HepG2 (cell line): ENCODE measurements around the gene INSR. TPM values are rescaled to one million over a fixed set of nuclear protein-coding genes. Genes with fewer than 3 reads are reported as not detected.

ENCODE experiments used
- ELF1 ChIP-seq: sonication (generic); formaldehyde crosslinking; IDR thresholded peaks from 2 replicates; pipeline ENCODE4 v1.4.0; 2020; ENCODE audit warnings: missing genetic modification reagents
- MEIS1 ChIP-seq: sonication (generic); formaldehyde crosslinking; IDR thresholded peaks from 2 replicates; pipeline ENCODE4 v1.9.0; 2021; ENCODE audit warnings: mild to moderate bottlenecking, missing genetic modification reagents, moderate library complexity, borderline replicate concordance
- NR2C2 ChIP-seq: sonication (generic); formaldehyde crosslinking; IDR thresholded peaks from 2 replicates; pipeline ENCODE4 v1.4.0; 2020; ENCODE audit warnings: missing genetic modification reagents, mild to moderate bottlenecking, moderate library complexity, borderline replicate concordance
- SOX5 ChIP-seq: IDR thresholded peaks from 2 replicates; pipeline ENCODE4 v1.6.1; 2016; ENCODE audit warnings: borderline replicate concordance
- SP140L ChIP-seq: sonication (generic); formaldehyde crosslinking; IDR thresholded peaks from 2 replicates; pipeline ENCODE4 v1.4.0; 2020; ENCODE audit warnings: missing genetic modification reagents, borderline replicate concordance
- TAF1 ChIP-seq: sonication (generic); formaldehyde crosslinking; IDR thresholded peaks from 2 replicates; pipeline ENCODE4 v1.4.0; 2020; ENCODE audit warnings: missing genetic modification reagents
- ZNF296 ChIP-seq: sonication (generic); formaldehyde crosslinking; conservative IDR thresholded peaks from 2 replicates; pipeline ENCODE4 v1.5.0; 2020; ENCODE audit warnings: mild to moderate bottlenecking, missing genetic modification reagents
- ZNF337 ChIP-seq: sonication (generic); formaldehyde crosslinking; IDR thresholded peaks from 2 replicates; pipeline ENCODE4 v1.5.1; 2020; ENCODE audit warnings: missing genetic modification reagents, low read depth, mild to moderate bottlenecking, borderline replicate concordance
- ZNF33B ChIP-seq: sonication (generic); formaldehyde crosslinking; IDR thresholded peaks from 2 replicates; pipeline ENCODE4 v1.5.1; 2020; ENCODE audit warnings: mild to moderate bottlenecking, missing genetic modification reagents
- ZNF34 ChIP-seq: sonication (generic); formaldehyde crosslinking; IDR thresholded peaks from 2 replicates; pipeline ENCODE4 v1.4.0; 2020; ENCODE audit warnings: mild to moderate bottlenecking, missing genetic modification reagents, borderline replicate concordance
- ZNF432 ChIP-seq: sonication (generic); formaldehyde crosslinking; IDR thresholded peaks from 2 replicates; pipeline ENCODE4 v1.5.0; 2020; ENCODE audit warnings: missing genetic modification reagents, mild to moderate bottlenecking, borderline replicate concordance
- ZNF546 ChIP-seq: sonication (generic); formaldehyde crosslinking; conservative IDR thresholded peaks from 2 replicates; pipeline ENCODE4 v1.8.1; 2023; ENCODE audit warnings: mild to moderate bottlenecking, missing genetic modification reagents
- ZNF552 ChIP-seq: sonication (generic); formaldehyde crosslinking; IDR thresholded peaks from 2 replicates; pipeline ENCODE4 v1.9.0; 2022; ENCODE audit warnings: missing genetic modification reagents, mild to moderate bottlenecking, borderline replicate concordance
- ZNF572 ChIP-seq: sonication (generic); formaldehyde crosslinking; IDR thresholded peaks from 2 replicates; pipeline ENCODE4 v1.5.1; 2020; ENCODE audit warnings: mild to moderate bottlenecking, missing genetic modification reagents
- polyA plus RNA-seq, 8 experiments: library from polyadenylated mRNA; depleted of rRNA in 3 of 8; stranded (reverse) in 7 of 8; unstranded in 1 of 8; fragments of >200 nt; fragmentation: Illumina TruSeq in 4 of 8; extraction: Trizol in 4 of 8; gene quantifications; 2 replicates each; pipeline versions ENCODE4 v1.2.1 to v1.2.3, GENCODE V29; 2011 to 2016; ENCODE audit warnings: low read depth in 4 of 8, missing spikeins in 1 of 8, mixed read lengths in 1 of 8; ENCODE audit not compliant: insufficient read depth in 1 of 8
- total RNA-seq, 5 experiments: library from RNA; depleted of rRNA; stranded (reverse); fragments of >200 nt; fragmentation: Illumina TruSeq; extraction: Trizol; gene quantifications; 2 replicates each; pipeline ENCODE4 v1.2.3, GENCODE V29; 2016; ENCODE audit warnings: low read depth in 1 of 5
- TF ChIP-seq, protein P1 (sequence below), 2 experiments: sonication (generic) in 1 of 2; formaldehyde crosslinking in 1 of 2; IDR thresholded peaks; 2 replicates each; pipeline versions ENCODE4 v1.4.0 to v1.6.1; 2018 to 2020; ENCODE audit warnings: missing genetic modification reagents in 2 of 2, borderline replicate concordance in 1 of 2, low read depth in 1 of 2, mild to moderate bottlenecking in 1 of 2, missing biosample characterization in 1 of 2
- TF ChIP-seq, protein P2 (sequence below): sonication (generic); formaldehyde crosslinking; IDR thresholded peaks from 2 replicates; pipeline ENCODE4 v1.5.1; 2020; ENCODE audit warnings: missing genetic modification reagents, mild to moderate bottlenecking, borderline replicate concordance
- TF ChIP-seq, protein P3 (sequence below): sonication (generic); formaldehyde crosslinking; IDR thresholded peaks from 2 replicates; pipeline ENCODE4 v1.5.1; 2020; ENCODE audit warnings: mild to moderate bottlenecking, missing genetic modification reagents, borderline replicate concordance
- TF ChIP-seq, protein P4 (sequence below): sonication (generic); formaldehyde crosslinking; IDR thresholded peaks from 2 replicates; pipeline ENCODE4 v1.4.0; 2020; ENCODE audit warnings: mild to moderate bottlenecking, missing genetic modification reagents

INSR gene
- total and polyA plus RNA-seq, 2 of the 13 experiments (the other 11 are each of a cell fraction or from before 2014, with no cell fraction given), result 24.2 to 29.8 TPM

DNA sequence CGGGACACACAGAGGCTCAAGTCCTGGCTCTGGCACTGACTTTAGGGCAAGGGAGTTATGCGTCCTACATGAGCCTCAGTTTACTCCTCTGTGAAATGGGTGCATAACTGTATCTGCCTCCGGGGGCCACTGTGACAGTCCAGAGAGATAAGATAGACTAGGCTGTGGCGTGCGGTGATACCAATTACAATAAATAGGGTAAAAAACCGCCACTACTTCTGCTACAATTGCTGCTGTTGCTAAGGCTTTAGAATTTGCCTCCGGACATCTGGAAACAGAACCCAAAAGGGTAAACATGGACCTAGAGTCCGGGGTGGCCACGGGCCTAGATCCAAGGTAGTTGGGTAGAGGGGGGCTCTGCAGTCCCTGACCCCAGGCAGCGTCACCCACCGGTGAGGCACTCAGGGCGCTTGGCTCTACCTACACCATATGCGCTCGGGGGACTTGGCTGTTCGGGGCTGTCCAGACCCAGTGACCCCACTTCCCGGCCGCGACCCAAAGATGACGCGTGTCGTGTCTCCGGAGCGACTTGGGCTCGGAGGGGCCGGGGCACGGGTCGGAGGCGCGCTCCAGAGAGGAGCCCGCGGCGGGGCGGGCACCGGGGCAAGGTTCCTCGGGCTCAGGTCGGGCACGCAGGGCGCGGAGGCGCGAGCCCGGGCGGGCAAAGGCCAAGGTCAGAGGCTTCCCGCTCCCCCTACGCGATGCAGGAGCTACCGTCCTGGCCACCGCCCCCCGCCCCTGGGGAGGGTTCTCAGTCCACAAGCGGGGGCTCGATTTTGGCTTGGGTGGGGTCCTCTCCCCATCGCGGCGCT lies 1.1 kb downstream of the INSR start (continued):
- TF ChIP-seq SP140L (CRISPR knock-in tag) (no peak), NR2C2 (CRISPR knock-in tag) (peak; percentile 55), MEIS1 (0 out of 2 replicates have a peak, but pooled peaks have one; percentile 43), TAF1 (CRISPR knock-in tag) (no peak), ELF1 (CRISPR knock-in tag) (no peak), ZNF34 (CRISPR knock-in tag) (no peak), ZNF546 (CRISPR knock-in tag) (no peak), ZNF572 (CRISPR knock-in tag) (no peak), ZNF296 (CRISPR knock-in tag) (no peak), SOX5 (CRISPR knock-in tag) (no peak), ZNF432 (CRISPR knock-in tag) (no peak), ZNF33B (CRISPR knock-in tag) (no peak), ZNF337 (CRISPR knock-in tag) (no peak), ZNF552 (CRISPR knock-in tag) (no peak)
- TF ChIP-seq, protein P1, sequence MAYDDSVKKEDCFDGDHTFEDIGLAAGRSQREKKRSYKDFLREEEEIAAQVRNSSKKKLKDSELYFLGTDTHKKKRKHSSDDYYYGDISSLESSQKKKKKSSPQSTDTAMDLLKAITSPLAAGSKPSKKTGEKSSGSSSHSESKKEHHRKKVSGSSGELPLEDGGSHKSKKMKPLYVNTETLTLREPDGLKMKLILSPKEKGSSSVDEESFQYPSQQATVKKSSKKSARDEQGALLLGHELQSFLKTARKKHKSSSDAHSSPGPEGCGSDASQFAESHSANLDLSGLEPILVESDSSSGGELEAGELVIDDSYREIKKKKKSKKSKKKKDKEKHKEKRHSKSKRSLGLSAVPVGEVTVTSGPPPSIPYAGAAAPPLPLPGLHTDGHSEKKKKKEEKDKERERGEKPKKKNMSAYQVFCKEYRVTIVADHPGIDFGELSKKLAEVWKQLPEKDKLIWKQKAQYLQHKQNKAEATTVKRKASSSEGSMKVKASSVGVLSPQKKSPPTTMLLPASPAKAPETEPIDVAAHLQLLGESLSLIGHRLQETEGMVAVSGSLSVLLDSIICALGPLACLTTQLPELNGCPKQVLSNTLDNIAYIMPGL (CRISPR knock-in tag; IDR thresholded peaks at IDR 0.05; ENCODE audit: borderline replicate concordance in 1 of 2, low read depth in 1 of 2), result peak in 1 of 2 experiments; percentile 62; a peak in 2 of 4 replicates
- TF ChIP-seq, protein P2, sequence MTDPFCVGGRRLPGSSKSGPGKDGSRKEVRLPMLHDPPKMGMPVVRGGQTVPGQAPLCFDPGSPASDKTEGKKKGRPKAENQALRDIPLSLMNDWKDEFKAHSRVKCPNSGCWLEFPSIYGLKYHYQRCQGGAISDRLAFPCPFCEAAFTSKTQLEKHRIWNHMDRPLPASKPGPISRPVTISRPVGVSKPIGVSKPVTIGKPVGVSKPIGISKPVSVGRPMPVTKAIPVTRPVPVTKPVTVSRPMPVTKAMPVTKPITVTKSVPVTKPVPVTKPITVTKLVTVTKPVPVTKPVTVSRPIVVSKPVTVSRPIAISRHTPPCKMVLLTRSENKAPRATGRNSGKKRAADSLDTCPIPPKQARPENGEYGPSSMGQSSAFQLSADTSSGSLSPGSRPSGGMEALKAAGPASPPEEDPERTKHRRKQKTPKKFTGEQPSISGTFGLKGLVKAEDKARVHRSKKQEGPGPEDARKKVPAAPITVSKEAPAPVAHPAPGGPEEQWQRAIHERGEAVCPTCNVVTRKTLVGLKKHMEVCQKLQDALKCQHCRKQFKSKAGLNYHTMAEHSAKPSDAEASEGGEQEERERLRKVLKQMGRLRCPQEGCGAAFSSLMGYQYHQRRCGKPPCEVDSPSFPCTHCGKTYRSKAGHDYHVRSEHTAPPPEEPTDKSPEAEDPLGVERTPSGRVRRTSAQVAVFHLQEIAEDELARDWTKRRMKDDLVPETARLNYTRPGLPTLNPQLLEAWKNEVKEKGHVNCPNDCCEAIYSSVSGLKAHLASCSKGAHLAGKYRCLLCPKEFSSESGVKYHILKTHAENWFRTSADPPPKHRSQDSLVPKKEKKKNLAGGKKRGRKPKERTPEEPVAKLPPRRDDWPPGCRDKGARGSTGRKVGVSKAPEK (CRISPR knock-in tag), result no peak
- TF ChIP-seq, protein P3, sequence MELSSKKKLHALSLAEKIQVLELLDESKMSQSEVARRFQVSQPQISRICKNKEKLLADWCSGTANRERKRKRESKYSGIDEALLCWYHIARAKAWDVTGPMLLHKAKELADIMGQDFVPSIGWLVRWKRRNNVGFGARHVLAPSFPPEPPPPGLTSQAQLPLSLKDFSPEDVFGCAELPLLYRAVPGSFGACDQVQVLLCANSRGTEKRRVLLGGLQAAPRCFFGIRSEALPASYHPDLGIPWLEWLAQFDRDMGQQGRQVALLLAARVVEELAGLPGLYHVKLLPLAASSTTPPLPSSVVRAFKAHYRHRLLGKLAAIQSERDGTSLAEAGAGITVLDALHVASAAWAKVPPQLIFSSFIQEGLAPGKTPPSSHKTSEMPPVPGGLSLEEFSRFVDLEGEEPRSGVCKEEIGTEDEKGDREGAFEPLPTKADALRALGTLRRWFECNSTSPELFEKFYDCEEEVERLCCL (CRISPR knock-in tag), result no peak
- TF ChIP-seq, protein P4, sequence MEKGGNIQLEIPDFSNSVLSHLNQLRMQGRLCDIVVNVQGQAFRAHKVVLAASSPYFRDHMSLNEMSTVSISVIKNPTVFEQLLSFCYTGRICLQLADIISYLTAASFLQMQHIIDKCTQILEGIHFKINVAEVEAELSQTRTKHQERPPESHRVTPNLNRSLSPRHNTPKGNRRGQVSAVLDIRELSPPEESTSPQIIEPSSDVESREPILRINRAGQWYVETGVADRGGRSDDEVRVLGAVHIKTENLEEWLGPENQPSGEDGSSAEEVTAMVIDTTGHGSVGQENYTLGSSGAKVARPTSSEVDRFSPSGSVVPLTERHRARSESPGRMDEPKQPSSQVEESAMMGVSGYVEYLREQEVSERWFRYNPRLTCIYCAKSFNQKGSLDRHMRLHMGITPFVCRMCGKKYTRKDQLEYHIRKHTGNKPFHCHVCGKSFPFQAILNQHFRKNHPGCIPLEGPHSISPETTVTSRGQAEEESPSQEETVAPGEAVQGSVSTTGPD (CRISPR knock-in tag), result no peak
